GM18858 (cell line): Measurements from ENCODE around the gene LSS.
A peak's percentile ranks its signal among the peaks of the same experiment; 100 is the strongest.
"Not testable (repeated sequence)": the region's sequence is repeated elsewhere in the genome, so short reads cannot be mapped to it uniquely, and the experiment has no call there.

Experiments used
- ATAC-seq: cut with Tn5 transposase; IDR thresholded peaks from one replicate; pipeline ENCODE4 v1.9.1; 2021; ENCODE audit not compliant: unreplicated experiment

Gene LSS

DNA sequence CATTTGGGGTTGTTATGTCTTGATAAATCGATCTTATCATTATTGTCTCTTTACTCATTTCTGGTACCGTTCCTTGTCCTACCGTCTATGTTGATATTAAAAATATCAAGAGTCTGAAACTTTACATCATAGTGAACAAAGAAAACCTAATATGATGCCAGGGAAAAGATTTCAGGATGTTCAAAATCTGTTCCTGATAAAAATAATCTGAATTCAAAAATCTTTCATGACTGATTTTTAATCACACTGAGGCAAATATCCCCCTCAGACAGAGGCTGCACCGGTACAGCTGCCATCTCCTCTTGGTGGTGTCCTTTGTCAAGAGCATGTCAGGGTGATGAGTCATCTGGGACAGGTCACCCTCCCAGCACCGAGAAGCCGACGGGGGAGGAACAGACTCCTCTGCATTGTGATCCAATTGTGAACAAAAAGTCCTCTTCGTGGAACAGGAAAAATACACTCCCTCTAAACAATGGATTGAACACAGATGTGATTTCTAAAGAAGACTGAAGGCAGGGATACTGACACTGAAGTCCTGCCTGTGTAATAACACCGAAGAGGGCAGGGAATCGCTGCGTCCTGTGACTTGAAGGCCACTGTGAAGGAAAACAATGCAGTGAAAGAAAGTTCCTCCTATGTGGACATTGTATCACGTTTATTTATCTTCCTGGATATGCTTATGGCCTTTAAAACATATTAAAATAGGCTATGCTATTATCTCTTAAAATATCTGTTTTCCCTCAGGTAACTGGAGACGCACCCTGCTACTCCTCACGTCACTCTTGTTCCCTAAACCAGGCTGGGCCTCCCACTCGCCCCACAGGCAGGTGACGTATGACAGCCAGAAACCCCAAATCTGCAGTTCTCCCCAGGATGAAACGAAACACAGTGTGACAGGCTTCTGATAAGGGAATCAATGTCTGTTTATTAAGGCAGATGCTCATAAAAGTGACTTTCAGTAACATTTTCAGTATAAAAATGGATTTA lies 40.1 kb downstream of the LSS start:
- ATAC-seq = no peak

DNA sequence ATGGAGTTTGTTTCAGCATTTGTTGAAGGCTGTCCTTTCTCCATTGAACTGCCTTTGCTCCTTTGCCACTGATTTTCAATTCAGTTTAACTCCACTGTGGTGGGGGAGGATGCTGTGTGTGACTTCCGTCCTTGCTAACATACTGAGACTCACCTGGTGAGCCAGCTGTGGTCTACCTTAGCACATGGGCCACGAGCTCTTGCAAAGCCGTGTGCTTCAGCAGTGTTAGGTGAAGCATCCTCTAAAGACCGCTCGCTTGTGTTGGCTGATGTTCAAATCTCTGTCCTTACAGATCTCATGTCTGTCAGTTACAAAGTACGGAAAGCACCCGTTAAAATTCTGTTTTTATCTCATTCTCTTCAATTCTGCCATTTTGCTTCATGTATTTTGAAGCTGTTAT lies 40.8 kb downstream of the LSS start:
- ATAC-seq = no peak

DNA sequence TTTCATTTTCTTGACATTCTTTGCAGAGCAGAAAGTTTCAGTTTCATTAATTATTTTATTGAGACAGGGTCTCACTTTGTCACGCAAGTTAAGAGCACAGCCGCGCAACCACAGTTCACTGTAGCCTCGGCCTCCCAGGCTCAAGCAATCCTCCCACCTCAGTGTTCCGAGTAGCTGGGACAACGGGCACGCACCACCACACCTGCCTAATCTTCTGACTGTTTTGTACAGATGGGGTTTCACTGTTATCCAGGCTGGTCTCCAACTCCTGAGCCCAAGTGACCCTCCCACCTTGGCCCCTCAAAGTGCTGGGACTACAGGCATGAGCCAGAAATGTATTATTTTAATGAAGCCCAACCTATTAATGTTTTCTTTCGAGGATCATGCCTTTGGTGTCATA lies 41.3 kb downstream of the LSS start:
- no peak for ATAC-seq

DNA sequence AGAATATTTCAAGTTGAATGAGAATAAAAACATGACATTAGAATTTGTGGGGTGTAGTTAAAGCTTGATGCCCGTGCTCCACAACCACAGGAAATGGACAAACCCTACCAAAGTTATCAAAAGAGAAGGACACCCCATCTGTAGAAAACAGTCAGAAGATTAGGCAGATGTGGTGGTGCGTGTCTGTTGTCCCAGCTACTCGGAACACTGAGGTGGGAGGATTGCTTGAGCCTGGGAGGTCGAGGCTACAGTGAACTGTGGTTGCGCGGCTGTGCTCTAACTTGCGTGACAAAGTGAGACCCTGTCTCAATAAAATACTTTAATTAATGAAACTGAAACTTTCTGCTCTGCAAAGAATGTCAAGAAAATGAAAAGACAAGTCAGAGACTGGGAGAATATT lies 42.9 kb downstream of the LSS start:
- ATAC-seq = no peak

DNA sequence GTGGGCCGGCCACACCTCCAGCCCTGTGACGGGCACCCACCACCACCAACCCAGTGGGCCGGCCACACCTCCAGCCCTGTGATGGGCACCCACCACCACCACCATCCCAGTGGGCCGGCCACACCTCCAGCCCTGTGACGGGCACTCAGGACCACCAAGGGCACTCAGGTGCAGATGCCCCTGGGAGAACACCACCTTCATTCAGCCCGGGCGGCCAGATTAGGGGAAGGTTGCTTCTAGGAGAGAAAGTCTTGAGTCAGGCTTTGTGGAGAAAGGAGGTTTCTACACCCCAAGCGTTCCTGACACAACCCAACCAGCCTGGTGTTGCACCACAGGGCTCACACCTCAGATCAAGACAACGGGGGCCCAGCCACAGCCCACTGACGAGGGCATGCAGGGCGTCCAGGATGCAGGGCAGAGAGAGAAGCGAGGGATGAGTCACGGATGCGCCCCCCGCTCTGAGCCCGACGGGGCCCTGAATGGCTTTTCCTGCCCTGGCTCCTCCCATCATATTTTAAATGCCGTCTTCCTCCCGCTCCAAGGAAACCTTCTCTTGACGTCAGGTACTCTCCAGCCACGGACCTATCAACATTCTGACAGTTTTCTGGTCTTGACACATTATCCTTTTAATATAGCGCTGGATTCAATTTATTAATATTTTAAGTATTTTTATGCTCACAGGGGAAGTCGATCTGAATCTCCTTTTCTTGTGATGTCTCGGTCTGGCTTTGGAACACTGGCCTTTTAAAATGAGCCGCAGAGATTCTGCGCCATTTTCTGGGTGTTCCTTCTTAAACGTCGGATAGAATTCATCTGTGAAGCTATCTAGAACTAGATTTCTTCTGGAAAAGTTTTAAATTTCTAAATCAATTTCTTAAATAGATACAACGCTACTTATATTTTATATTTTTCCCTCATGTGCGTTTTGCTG lies 43.7 kb downstream of the LSS start:
- peak; percentile 27 for ATAC-seq

DNA sequence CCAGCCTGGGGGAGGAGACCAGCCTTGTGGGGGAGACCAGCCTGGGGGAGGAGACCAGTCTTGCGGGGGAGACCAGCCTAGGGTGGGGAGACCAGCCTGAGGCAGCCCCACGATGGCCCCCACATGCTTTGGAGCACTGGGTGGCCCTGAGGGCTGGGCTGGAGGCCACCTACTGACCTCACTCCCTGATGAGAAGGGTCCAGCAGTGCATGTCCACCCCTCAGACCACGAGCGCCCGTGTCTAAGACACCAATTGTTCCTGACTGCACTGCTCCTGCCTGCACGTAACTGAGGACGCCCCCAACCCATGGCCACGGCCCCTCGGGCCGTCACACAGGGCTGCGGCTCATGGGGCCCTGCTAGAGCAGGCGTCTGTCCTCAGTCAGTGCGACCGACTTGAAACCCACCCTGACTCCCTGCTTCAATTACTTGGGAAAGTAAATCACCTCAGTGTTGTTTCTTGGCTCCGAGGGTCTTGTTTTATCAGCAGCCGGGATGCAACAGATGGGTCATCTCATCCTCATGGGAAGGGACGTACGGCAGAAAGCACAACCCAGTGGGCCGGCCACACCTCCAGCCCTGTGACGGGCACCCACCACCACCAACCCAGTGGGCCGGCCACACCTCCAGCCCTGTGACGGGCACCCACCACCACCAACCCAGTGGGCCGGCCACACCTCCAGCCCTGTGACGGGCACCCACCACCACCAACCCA lies 44.5 kb downstream of the LSS start, which contains the start of gene SPATC1L:
SPATC1L (minus strand) TSS at position 550 of the 715 bp plus-strand sequence. CDS start 1,643 bp downstream, outside the sequence.
- peak; percentile 44 for ATAC-seq

DNA sequence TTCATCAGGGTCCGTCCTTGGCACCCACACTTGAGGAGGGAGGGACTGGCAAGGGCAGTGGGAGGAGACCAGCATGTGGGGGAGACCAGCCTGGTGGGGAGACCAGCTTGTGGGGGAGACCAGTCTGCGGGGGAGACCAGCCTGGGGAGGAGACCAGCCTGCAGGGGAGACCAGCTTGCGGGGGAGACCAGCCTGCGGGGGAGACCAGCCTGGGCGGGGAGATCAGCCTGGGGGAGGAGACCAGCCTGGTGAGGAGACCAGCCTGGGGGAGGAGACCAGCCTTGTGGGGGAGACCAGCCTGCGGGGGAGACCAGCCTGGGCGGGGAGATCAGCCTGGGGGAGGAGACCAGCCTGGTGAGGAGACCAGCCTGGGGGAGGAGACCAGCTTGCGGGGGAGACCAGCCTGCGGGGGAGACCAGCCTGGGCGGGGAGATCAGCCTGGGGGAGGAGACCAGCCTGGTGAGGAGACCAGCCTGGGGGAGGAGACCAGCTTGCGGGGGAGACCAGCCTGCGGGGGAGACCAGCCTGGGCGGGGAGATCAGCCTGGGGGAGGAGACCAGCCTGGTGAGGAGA lies 45.2 kb downstream of the LSS start:
- ATAC-seq = not testable (repeated sequence)

DNA sequence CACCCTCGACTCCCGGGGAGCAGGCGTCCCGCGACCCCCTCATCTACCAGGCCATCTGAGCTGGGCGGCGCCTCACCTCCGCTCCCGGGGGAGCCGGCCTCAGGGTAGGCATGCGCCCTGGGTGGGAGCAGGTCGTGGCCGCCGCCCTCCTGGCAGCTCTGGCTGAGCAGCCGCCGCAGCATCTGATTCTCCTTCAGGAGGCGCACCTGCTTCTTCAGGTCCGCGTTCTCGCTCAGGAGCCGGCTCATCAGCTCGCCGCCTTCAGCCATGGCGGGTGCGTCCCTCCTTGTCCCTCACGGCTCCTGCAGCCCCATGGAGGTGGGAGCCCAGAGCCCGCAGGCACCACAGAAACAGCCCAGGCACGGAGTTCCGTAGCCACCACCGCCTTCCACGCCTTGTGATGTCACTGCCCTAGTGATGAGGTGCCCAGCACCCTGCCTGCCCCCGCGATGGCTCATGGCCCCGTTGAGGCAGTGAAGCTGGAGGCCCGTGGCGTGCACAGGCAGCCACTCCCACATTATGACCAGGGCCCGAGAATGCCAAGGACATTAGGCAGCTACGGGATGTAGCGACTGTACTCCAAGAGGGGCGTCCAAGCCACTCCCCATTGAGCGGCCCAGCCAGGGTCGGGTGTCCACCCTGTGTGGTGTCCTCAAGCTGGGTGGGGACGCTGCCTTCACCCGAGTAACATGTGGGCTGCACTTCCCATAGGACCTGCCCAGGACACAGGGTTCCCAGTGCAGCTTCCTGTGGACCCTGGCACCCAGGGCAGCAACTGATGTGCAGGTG lies 45.8 kb downstream of the LSS start:
- ATAC-seq = no peak

DNA sequence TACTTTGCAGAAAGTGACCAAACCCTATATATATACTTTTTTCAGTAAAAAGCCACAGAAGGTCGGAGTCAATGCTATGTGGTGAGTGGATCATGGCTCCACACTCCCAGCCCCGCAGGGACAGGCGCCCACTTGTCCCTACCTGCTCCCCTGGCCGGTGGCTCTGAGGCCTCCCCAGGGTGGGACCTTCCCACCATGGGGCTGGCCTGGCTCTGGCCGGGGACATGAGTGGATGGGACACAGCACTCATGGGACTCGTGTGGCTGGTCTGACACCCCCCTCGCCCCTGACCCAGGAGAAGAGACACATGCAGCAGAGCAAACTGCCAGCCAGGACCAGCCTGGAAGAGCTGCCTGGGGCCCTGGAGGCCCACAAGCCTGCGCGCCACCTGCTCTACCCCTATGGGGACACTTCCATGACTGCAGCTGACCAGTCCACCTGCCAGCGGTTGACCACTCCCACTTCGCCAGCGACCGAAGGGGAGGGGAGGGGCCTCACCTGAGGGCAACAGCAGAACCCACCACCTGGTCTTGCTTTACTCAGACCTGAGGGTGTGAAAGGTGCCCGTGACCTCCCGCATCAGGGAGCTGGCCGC lies 46.5 kb downstream of the LSS start:
- no peak for ATAC-seq

DNA sequence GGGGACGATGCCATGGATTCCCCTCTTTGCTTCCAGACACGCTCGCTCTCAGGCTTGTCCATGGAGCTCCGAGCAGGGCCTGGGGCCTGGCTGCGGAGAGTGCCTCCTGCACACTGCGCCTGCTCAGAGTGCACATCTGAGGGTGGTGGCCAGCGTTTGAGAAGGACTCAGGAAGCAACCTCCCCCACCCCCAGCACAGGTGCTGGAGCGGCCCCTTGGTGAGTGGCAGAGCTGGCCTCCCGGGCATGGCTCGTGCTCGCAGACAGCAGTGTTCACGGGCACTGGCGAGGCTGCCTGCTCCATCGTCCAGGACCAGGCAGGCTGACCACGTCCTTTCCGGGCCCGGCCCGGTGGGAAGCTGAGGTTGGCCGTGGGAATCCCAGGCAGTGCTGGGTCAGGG lies 47.1 kb downstream of the LSS start:
- no peak for ATAC-seq

DNA sequence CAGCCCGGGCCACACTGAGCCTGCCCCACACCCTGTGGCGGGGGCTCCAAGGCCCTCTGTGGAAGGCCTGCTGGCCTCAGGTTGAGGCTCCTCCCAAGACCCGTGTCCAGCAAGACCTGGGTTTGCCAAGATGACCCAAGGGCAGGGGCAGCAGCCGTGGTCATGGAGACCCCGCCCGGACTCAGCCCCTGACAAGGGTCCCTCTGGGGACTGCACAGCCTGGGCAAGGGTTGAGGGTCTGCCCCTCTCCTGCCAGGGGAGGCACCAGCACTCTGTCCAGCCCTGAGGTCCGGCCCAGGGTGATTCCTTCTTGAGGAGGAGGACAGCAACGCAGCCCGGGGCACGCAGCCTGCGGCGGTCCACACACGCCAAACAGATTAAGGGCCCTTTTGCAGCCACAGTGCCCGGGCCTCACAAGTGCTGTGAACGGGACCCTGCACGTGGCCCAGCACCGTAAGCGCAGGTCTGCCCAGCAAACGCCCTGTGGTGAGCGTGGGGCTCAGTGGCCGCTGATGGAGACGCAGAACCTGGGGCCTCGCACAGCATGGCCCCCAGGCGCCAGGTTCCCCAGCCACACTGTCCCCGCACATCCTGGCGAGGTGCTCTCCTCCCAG lies 47.7 kb downstream of the LSS start:
- no peak for ATAC-seq

DNA sequence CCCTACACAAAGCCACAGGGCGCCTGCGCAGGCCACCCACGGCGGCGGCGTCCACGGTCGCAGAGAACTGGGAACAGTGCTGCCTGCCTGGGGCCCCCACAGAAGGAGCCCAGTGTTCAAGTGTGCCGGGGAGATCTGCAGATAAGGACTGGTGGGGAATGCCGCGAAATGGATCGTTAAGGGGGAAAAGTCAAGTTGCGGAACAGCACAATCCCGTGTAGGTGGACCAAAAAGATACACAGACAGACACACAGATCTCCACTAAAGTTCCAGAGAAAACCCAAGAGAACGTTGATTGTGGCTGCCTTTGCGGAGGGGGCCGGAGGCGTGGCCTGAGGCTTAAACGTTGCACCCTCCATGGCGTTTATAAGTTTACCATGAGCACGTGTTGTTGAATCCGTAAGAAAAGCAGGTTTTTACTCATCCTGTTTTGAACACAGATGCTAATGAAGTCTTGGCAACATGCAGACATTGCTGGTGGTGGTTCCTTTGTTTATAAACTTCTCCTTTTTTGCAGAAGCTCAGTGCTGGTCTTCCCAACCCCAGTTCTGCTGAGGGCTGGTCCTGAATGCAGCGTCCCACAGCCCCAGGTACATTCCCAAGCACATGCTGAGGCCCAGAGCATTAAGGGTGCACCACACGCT lies 48.4 kb downstream of the LSS start:
- no peak for ATAC-seq

DNA sequence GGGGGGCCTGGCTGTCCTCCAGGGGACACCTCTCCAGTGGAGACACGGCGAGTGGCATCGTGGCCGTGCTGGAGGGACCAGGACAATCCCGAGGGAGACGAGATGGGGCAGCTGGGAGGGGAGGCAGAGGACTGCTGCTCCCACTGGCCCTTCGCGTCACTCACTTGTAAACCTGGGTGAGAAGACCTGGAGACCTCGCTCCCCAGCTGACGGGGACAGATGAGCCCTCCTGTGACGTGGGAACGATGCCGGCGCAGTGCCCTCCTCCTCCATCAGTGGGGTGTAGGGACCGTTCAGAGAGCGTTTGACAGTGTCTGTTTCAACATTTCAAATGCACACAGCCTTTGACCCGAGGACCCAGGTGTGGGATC lies 48.9 kb downstream of the LSS start:
- no peak for ATAC-seq

DNA sequence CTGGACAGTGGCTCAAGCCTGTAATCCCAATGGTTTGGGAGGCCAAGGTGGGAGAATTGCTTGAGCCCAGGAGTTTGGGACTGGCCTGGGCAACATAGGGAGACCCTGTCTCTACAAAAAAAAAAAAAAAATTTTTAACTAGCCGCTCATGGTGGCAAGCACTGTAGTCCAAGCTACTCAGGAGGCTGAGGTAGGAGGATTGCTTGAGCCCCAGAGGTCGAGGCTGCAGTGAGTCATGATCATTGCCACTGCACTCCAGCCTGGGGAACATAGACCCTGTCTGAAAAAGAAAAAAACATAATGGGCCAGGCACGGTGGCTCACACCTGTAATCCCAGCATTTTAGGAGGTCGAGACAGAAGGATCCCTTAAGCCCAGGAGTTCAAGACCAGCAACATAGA lies 49.6 kb downstream of the LSS start:
- ATAC-seq = no peak

DNA sequence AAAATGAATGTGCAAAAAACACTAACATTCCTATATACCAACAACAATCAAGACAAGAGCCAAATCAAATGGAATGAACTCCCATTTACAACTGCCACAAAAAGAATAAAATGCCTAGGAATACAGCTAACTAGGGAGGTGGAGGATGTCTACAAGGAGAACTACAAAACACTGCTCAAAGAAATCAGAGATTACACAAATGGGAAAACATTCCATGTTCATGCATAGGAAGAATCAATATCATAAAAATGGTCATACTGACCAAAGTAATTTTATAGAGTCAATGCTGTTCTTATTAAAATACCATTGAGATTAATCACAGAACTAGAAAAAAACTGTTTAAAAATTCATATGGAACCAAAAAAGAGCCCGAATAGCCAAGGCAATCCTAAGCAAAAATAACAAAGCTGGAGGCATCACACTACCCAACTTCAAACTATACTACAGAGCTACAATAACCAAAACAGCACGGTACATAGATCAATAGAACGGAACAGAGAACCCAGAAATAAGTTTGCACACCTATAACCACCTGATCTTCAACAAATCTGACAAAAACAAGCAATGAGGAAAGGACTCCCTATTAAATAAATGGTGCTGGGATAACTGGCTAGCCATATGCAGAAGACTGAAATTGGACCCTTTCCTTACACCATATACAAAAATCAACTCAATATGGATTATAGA lies 52.0 kb downstream of the LSS start:
- not testable (repeated sequence) for ATAC-seq

DNA sequence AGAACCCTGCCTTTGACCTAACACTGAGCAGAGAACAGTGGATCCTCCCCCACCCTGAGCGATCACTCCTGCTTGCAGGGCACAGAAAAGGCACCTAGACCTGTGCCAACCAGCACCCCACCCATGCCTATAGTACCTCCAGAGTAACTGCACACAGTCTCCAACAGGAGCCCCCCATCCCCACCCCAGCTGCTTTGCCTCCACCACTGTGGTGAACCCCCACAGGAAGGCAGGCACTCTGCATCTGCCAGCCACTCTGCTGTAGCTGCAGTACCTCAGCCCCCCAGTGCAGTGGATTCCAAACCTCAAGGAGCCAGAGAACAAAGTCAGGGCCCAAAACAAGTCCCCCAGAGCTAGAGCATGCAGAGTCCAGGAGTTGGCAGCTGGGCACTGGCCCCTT lies 55.0 kb downstream of the LSS start:
- no peak for ATAC-seq

DNA sequence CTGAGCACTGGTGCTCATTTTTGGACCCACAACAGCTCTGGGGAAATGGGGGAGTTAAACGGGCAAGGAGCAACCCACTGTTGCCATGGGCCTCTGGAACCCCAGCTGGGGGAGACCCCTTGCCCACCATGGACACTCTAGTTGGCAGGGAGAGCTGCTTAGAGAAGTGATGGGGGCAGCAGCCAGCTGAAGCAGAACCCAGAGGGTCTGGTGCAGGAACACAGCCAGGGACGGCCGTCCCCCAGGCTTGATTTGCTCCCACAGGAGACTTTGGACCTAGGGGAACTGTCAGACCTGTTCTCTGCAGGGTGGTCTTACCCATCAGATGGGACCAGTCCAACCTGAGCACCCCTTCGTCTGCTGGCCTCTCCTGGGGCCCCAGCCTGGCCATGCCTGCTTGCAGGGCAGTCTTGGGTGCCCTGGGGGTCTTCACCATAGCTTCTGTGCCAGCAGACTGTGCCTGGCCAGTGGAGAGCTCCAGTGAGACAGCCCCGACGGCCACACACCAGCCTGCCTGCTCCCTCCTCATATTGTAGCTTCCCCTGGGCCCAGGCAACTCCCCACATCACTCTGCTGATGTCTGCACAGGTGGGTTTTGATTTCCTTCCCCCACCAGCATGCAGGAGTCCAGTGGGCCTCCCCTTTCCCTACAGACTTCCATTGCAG lies 55.6 kb downstream of the LSS start:
- ATAC-seq = no peak
